ELR (cell line): ENCODE results near the gene AGER.
"Not testable (repeated sequence)": the region's sequence is repeated elsewhere in the genome, so short reads cannot be mapped to it uniquely, and the experiment has no call there.

Experiments
- DNase-seq: peaks from one replicate; pipeline ENCODE4 v3.0.0-alpha.2; 2015; ENCODE audit warnings: low read depth

AGER gene

GRCh38 chr6:32186151-32186840 lies 2.2 kb upstream of the AGER start:
- DNase-seq, result not testable (repeated sequence)

GRCh38 chr6:32185681-32186131 lies 1.7 kb upstream of the AGER start:
- peak; percentile 93 for DNase-seq

- DNase-seq, result no peak
Observed at GRCh38 chr6:32183483-32184083, 470 bp downstream of the AGER start.

- no peak for DNase-seq
Observed at GRCh38 chr6:32183030-32183429, 1.0 kb downstream of the AGER start.

- DNase-seq, result no peak
Observed at GRCh38 chr6:32182555-32182981, 1.5 kb downstream of the AGER start.

- no peak for DNase-seq
Observed at GRCh38 chr6:32181915-32182529, 2.0 kb downstream of the AGER start.

GRCh38 chr6:32181148-32181702 lies 2.8 kb downstream of the AGER start:
- DNase-seq, result no peak

- DNase-seq, result no peak
Observed at GRCh38 chr6:32179766-32180405, 4.2 kb downstream of the AGER start.

GRCh38 chr6:32178547-32179440 lies 5.3 kb downstream of the AGER start:
- DNase-seq, result peak; percentile 24

- peak; percentile 100 for DNase-seq
Observed at GRCh38 chr6:32177788-32178546, 6.1 kb downstream of the AGER start, which contains the start of gene RNF5. Gene RNF5, plus strand, starts transcription at chr6:32178405. Its CDS starts 107 bp downstream, at chr6:32178512.

- peak; percentile 78 for DNase-seq
Observed at GRCh38 chr6:32177183-32177787, 6.8 kb downstream of the AGER start.

GRCh38 chr6:32176476-32177182 lies 7.4 kb downstream of the AGER start:
- DNase-seq, result peak; percentile 79

GRCh38 chr6:32175711-32176475 lies 8.2 kb downstream of the AGER start, which contains the start of gene AGPAT1:
Gene AGPAT1, minus strand, starts transcription at chr6:32176084. Its CDS starts 4,588 bp downstream, at chr6:32171496.
- peak; percentile 98 for DNase-seq

GRCh38 chr6:32175322-32175710 lies 8.7 kb downstream of the AGER start:
- DNase-seq, result no peak

GRCh38 chr6:32174416-32174815 lies 9.6 kb downstream of the AGER start:
- no peak for DNase-seq

GRCh38 chr6:32173051-32173727 lies 10.9 kb downstream of the AGER start:
- no peak for DNase-seq

- DNase-seq, result no peak
Observed at GRCh38 chr6:32171234-32171633, 12.8 kb downstream of the AGER start.

GRCh38 chr6:32170294-32170693 lies 13.8 kb downstream of the AGER start:
- peak; percentile 67 for DNase-seq
